ENCODE measurements around the gene JPT2. TPM values are rescaled to one million over a fixed set of nuclear protein-coding genes. Genes with fewer than 3 reads are reported as not detected.

The JPT2 gene
- total RNA-seq, 1 experiment from 2014 or later = 150 TPM

- no peaks in the 10 kb centered on the region for H3K4me1 Mint-ChIP-seq
- TF ChIP-seq USF1 (CRISPR knock-in tag; IDR thresholded peaks at IDR 0.05) (no peak), ATF3 (CRISPR knock-in tag; conservative IDR thresholded peaks at IDR 0.05) (no peak), TEAD1 (CRISPR knock-in tag; IDR thresholded peaks at IDR 0.05) (no peak), ELF4 (CRISPR knock-in tag; IDR thresholded peaks at IDR 0.05; ENCODE audit: low read depth) (no peak), ZMAT4 (CRISPR knock-in tag; IDR thresholded peaks at IDR 0.05) (no peak), SMAD3 (CRISPR knock-in tag; IDR thresholded peaks at IDR 0.05; ENCODE audit: borderline replicate concordance) (no peak), ZNF121 (CRISPR knock-in tag; IDR thresholded peaks at IDR 0.05) (no peak), ZNF396 (CRISPR knock-in tag; IDR thresholded peaks at IDR 0.05; ENCODE audit: borderline replicate concordance) (no peak), FOXK1 (CRISPR knock-in tag; IDR thresholded peaks at IDR 0.05) (no peak)
- no peak for ATAC-seq
- H3K9me3 Mint-ChIP-seq = no peaks in the 10 kb centered on the region
- H3K27me3 Mint-ChIP-seq (ENCODE audit: low read depth) = no peaks in the 10 kb centered on the region
- no peak for DNase-seq (ENCODE audit: low spot score)
- no peak overlapping the region for H3K4me3 Mint-ChIP-seq
- ChIA-PET POLR2A (no interaction called here), CTCF (no interaction called here)
- peaks cover 44% of the 10 kb centered on the region for H3K36me3 Mint-ChIP-seq
- no peak overlapping the region for H3K27ac Mint-ChIP-seq
These were observed 37.7 kb upstream of the JPT2 start for GRCh38 chr16:1640261-1640941.

- ChIA-PET POLR2A (no interaction called here), CTCF (no interaction called here)
- no peak for DNase-seq (ENCODE audit: low spot score)
- Mint-ChIP-seq H3K4me1 (no peaks in the 10 kb centered on the region), H3K27me3 (ENCODE audit: low read depth) (no peaks in the 10 kb centered on the region), H3K4me3 (no peak overlapping the region), H3K9me3 (no peaks in the 10 kb centered on the region), H3K27ac (no peak overlapping the region), H3K36me3 (peaks cover 44% of the 10 kb centered on the region)
- ATAC-seq = no peak
- no peak for TF ChIP-seq ZNF317 (CRISPR knock-in tag; IDR thresholded peaks at IDR 0.05; ENCODE audit: borderline replicate concordance, low read depth)
- TF ChIP-seq ARID4B (CRISPR knock-in tag; IDR thresholded peaks at IDR 0.05; ENCODE audit: borderline replicate concordance) = no peak
- no peak for TF ChIP-seq ATF3 (CRISPR knock-in tag; conservative IDR thresholded peaks at IDR 0.05)
- TF ChIP-seq STAT6 (CRISPR knock-in tag; conservative IDR thresholded peaks at IDR 0.05; ENCODE audit: low read depth) = no peak
- TF ChIP-seq GTF2I (CRISPR knock-in tag; conservative IDR thresholded peaks at IDR 0.05) = no peak
- no peak for TF ChIP-seq ATF2 (CRISPR knock-in tag; IDR thresholded peaks at IDR 0.05; ENCODE audit: borderline replicate concordance, low read depth)
- TF ChIP-seq ZNF416 (CRISPR knock-in tag; IDR thresholded peaks at IDR 0.05) = no peak
- TF ChIP-seq NR3C1 (CRISPR knock-in tag; conservative IDR thresholded peaks at IDR 0.05; ENCODE audit: low read depth) = no peak
- TF ChIP-seq HMGXB4 (CRISPR knock-in tag; IDR thresholded peaks at IDR 0.05) = no peak
- no peak for TF ChIP-seq ZNF121 (CRISPR knock-in tag; IDR thresholded peaks at IDR 0.05)
- no peak for TF ChIP-seq ZBTB43 (CRISPR knock-in tag; IDR thresholded peaks at IDR 0.05)
- no peak for TF ChIP-seq ELF4 (CRISPR knock-in tag; IDR thresholded peaks at IDR 0.05; ENCODE audit: low read depth)
These were observed 36.8 kb upstream of the JPT2 start for GRCh38 chr16:1641261-1641660.

Data from WTC11 (cell line).